ENCODE data around the gene CD180. TPM values are rescaled to one million over a fixed set of nuclear protein-coding genes. Genes with fewer than 3 reads are reported as not detected.

CD180 gene
- total RNA-seq, 2 experiments from 2014 or later: not detected

DNA sequence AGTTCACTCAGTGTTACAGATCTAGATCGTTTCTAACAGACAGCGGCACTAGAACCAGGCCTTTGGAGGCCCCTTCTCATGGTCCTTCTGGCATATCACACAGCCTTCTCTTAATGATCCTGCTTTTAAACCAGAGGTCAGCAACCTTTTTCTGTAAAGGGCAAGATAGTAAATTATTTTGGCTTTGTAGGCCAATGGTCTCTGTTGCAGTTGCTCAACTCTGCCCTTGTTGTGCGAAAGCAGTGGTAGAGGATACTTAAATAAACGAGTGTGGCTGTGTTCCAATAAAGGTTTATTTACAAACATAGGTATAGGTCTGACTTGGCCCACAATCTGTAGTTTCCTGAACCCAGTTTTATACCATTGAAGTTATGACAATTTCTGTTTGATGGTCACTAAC is 47.3 kb upstream of the CD180 start:
- DNase-seq (no peak), ATAC-seq (no peak)
- H3K4me3 Mint-ChIP-seq: no peak overlapping the region
- peaks cover 11% of the 10 kb centered on the region for H3K4me1 Mint-ChIP-seq (ENCODE audit: low read depth)
- H3K27ac Mint-ChIP-seq: no peak overlapping the region
- H3K27me3 Mint-ChIP-seq: no peaks in the 10 kb centered on the region
- CTCF ChIA-PET: no interaction called here
- intact Hi-C loops (cut with micrococcal nuclease): loop anchor here (10.0 kb wide), 1 partner anchor 1011 kb away; no protein-coding TSS in a partner anchor
- TF ChIP-seq, protein P1, sequence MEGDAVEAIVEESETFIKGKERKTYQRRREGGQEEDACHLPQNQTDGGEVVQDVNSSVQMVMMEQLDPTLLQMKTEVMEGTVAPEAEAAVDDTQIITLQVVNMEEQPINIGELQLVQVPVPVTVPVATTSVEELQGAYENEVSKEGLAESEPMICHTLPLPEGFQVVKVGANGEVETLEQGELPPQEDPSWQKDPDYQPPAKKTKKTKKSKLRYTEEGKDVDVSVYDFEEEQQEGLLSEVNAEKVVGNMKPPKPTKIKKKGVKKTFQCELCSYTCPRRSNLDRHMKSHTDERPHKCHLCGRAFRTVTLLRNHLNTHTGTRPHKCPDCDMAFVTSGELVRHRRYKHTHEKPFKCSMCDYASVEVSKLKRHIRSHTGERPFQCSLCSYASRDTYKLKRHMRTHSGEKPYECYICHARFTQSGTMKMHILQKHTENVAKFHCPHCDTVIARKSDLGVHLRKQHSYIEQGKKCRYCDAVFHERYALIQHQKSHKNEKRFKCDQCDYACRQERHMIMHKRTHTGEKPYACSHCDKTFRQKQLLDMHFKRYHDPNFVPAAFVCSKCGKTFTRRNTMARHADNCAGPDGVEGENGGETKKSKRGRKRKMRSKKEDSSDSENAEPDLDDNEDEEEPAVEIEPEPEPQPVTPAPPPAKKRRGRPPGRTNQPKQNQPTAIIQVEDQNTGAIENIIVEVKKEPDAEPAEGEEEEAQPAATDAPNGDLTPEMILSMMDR (IDR thresholded peaks at IDR 0.05): no peak
- no peaks in the 10 kb centered on the region for H3K36me3 Mint-ChIP-seq (ENCODE audit: low read depth)
- POLR2A ChIA-PET: no interaction called here
- no peaks in the 10 kb centered on the region for H3K9me3 Mint-ChIP-seq

DNA sequence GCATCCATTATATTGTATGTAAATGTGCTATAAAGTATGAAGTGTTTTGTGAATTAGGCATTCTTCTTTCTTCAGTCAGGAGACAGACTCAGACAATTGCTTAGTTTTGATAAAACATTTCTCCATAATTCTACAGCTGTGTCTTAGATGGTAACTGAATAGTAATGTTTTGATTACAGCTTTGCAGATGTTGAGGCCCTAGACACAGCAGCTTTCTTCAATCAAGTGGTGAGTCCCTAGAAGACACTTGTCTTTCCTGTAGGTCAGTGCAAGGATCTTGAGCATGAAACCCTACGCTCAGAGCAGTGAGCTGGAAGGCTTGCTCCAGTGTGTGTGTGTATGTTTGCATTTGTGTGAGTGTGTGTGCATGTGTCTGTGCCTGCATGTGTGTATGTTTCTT is 46.8 kb upstream of the CD180 start:
- H3K4me1 Mint-ChIP-seq (ENCODE audit: low read depth): peaks cover 5% of the 10 kb centered on the region
- H3K27me3 Mint-ChIP-seq: no peaks in the 10 kb centered on the region
- H3K9me3 Mint-ChIP-seq: no peaks in the 10 kb centered on the region
- DNase-seq (no peak), ATAC-seq (no peak)
- ChIA-PET CTCF (no interaction called here), POLR2A (no interaction called here)
- TF ChIP-seq, protein P1 (IDR thresholded peaks at IDR 0.05): no peak
- no peaks in the 10 kb centered on the region for H3K36me3 Mint-ChIP-seq (ENCODE audit: low read depth)
- H3K27ac Mint-ChIP-seq: no peak overlapping the region
- intact Hi-C loops (cut with micrococcal nuclease): loop anchor here (10.0 kb wide), 1 partner anchor 1011 kb away; no protein-coding TSS in a partner anchor
- H3K4me3 Mint-ChIP-seq: no peak overlapping the region

DNA sequence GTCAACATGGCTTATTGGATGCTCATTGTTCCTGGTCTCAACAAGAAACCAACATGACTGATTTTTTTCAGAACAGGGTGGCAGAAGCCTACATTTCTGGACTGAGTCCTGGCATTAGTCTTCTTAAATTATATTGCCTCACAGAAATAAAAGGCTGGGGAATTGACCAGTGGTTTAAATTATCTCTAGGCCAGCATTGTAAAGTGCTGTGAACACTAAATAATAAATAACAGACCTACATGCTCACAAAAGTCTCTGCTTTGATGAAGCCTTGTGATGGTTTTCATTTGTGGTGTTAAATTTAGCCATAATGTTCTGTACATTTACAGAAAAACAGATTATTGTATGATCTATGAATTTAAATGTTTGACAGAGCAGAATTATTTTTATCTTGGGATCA is 44.7 kb upstream of the CD180 start:
- CTCF ChIA-PET: no interaction called here
- Mint-ChIP-seq H3K4me1 (ENCODE audit: low read depth) (peaks cover 2% of the 10 kb centered on the region), H3K27ac (no peak overlapping the region), H3K27me3 (no peaks in the 10 kb centered on the region), H3K4me3 (no peak overlapping the region), H3K9me3 (no peaks in the 10 kb centered on the region), H3K36me3 (ENCODE audit: low read depth) (no peaks in the 10 kb centered on the region)
- POLR2A ChIA-PET: no interaction called here
- DNase-seq: no peak
- no peak for ATAC-seq
- intact Hi-C loops (cut with micrococcal nuclease): loop anchor here (10.0 kb wide), 1 partner anchor 1013 kb away; no protein-coding TSS in a partner anchor
- TF ChIP-seq, protein P1 (IDR thresholded peaks at IDR 0.05): no peak

DNA sequence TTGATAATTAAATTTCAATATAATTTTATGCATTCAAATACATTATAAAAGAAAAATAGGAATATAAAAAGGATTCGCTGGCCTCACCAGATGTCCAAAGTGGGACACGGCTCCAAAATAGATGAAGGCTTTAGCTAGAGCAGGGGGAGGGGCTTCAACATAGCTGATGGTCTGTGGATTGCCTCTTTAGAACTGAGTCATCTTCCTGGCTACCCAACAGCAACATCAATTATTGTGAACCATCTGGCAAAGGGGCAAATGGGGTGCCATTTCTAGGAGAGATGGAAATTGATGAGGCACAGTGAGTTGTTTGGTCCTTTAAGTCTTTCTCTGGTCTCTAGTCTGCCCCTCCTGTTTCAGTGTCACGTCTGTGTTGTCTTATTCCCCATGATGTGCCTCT is 44.2 kb upstream of the CD180 start:
- TF ChIP-seq, protein P1 (IDR thresholded peaks at IDR 0.05): no peak
- no peaks in the 10 kb centered on the region for H3K27me3 Mint-ChIP-seq
- ATAC-seq (no peak), DNase-seq (no peak)
- ChIA-PET CTCF (no interaction called here), POLR2A (no interaction called here)
- no peak overlapping the region for H3K27ac Mint-ChIP-seq
- intact Hi-C loops (cut with micrococcal nuclease): loop anchor here (10.0 kb wide), 1 partner anchor 1014 kb away; no protein-coding TSS in a partner anchor
- H3K36me3 Mint-ChIP-seq (ENCODE audit: low read depth): no peaks in the 10 kb centered on the region
- no peaks in the 10 kb centered on the region for H3K9me3 Mint-ChIP-seq
- H3K4me1 Mint-ChIP-seq (ENCODE audit: low read depth): peaks cover 2% of the 10 kb centered on the region
- no peak overlapping the region for H3K4me3 Mint-ChIP-seq

DNA sequence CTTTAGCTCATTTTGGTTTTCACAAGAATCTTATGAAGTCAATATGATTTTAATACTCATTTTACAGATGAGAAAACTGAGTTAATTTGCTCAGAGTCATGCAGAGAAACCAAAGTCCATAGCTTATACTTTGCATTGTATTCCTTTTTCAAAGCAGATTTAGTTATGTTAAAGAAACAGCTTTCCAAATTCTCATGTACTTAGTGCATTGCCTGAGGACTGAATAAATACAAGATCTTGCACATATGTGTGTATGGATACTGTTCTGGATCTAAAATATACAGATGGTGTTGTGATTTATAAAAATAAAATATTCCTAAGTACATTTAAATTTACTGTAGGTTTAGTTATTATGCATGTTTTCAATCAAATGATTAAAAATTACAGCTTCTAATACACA is 43.5 kb upstream of the CD180 start:
- Mint-ChIP-seq H3K27ac (no peak overlapping the region), H3K36me3 (ENCODE audit: low read depth) (no peaks in the 10 kb centered on the region), H3K27me3 (no peaks in the 10 kb centered on the region), H3K4me3 (no peak overlapping the region), H3K4me1 (ENCODE audit: low read depth) (no peaks in the 10 kb centered on the region), H3K9me3 (no peaks in the 10 kb centered on the region)
- intact Hi-C loops (cut with micrococcal nuclease): loop anchor here (10.0 kb wide), 1 partner anchor 1015 kb away; no protein-coding TSS in a partner anchor
- no peak for DNase-seq
- POLR2A ChIA-PET: no interaction called here
- ATAC-seq: no peak
- CTCF ChIA-PET: no interaction called here
- TF ChIP-seq, protein P1 (IDR thresholded peaks at IDR 0.05): no peak
